Measurements from ENCODE around the gene PARVB. TPM values are rescaled to one million over a fixed set of nuclear protein-coding genes. Genes with fewer than 3 reads are reported as not detected.

The PARVB gene
- total and polyA plus RNA-seq, 2 of the 8 experiments (the other 6 are each of a cell fraction or from before 2014, with no cell fraction given): 14.5 to 18.6 TPM

DNA sequence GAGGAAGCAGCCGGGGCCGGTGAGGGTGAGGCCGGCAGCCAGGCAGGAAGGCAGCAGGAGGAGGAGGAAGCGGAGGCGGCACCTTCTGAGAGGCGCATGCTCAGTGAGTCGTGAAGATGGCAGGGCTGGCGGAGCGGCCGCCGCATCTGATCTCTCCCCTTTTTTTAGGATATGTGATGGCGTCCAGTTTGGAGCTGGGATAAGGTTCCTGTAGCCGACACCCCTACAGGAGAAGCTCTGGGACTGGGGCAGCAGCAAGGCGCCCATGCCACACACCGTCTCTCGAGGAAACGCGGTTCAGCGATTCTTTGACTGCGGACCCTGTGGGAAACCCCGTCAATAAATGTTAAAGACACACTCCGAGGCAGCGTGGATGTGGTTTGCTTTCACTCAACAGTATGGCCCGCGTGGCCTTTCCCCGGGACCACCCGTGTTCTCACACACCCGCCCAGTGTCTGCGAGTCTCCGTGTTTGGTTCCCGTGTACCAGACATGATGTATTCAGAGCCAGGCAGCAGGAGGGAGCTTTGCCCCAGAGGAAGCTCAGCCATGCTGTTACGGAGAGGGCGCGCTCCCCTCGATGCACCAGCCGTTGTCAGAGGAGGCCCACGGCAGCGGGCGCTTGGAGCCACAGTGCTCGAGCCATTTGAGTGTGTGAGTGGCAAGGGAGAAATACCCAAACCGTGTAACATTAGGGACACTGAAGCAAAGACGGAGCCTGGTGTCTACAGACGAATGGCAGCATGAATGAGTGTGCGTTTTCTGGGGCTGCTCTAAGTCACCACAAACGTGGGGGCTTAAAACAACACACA, 27.7 kb upstream of the PARVB start (continued):
- TF ChIP-seq SAP30 (IDR thresholded peaks at IDR 0.05; ENCODE audit: insufficient read depth, insufficient replicate concordance, low read length) (no peak), EZH2 (IDR thresholded peaks at IDR 0.05; ENCODE audit: low read depth, low read length, severe bottlenecking) (no peak), CEBPB (IDR thresholded peaks at IDR 0.05; ENCODE audit: low read depth, low read length) (no peak), CHD1 (IDR thresholded peaks at IDR 0.05; ENCODE audit: low read depth, low read length) (no peak)
- TF ChIP-seq, protein P1, sequence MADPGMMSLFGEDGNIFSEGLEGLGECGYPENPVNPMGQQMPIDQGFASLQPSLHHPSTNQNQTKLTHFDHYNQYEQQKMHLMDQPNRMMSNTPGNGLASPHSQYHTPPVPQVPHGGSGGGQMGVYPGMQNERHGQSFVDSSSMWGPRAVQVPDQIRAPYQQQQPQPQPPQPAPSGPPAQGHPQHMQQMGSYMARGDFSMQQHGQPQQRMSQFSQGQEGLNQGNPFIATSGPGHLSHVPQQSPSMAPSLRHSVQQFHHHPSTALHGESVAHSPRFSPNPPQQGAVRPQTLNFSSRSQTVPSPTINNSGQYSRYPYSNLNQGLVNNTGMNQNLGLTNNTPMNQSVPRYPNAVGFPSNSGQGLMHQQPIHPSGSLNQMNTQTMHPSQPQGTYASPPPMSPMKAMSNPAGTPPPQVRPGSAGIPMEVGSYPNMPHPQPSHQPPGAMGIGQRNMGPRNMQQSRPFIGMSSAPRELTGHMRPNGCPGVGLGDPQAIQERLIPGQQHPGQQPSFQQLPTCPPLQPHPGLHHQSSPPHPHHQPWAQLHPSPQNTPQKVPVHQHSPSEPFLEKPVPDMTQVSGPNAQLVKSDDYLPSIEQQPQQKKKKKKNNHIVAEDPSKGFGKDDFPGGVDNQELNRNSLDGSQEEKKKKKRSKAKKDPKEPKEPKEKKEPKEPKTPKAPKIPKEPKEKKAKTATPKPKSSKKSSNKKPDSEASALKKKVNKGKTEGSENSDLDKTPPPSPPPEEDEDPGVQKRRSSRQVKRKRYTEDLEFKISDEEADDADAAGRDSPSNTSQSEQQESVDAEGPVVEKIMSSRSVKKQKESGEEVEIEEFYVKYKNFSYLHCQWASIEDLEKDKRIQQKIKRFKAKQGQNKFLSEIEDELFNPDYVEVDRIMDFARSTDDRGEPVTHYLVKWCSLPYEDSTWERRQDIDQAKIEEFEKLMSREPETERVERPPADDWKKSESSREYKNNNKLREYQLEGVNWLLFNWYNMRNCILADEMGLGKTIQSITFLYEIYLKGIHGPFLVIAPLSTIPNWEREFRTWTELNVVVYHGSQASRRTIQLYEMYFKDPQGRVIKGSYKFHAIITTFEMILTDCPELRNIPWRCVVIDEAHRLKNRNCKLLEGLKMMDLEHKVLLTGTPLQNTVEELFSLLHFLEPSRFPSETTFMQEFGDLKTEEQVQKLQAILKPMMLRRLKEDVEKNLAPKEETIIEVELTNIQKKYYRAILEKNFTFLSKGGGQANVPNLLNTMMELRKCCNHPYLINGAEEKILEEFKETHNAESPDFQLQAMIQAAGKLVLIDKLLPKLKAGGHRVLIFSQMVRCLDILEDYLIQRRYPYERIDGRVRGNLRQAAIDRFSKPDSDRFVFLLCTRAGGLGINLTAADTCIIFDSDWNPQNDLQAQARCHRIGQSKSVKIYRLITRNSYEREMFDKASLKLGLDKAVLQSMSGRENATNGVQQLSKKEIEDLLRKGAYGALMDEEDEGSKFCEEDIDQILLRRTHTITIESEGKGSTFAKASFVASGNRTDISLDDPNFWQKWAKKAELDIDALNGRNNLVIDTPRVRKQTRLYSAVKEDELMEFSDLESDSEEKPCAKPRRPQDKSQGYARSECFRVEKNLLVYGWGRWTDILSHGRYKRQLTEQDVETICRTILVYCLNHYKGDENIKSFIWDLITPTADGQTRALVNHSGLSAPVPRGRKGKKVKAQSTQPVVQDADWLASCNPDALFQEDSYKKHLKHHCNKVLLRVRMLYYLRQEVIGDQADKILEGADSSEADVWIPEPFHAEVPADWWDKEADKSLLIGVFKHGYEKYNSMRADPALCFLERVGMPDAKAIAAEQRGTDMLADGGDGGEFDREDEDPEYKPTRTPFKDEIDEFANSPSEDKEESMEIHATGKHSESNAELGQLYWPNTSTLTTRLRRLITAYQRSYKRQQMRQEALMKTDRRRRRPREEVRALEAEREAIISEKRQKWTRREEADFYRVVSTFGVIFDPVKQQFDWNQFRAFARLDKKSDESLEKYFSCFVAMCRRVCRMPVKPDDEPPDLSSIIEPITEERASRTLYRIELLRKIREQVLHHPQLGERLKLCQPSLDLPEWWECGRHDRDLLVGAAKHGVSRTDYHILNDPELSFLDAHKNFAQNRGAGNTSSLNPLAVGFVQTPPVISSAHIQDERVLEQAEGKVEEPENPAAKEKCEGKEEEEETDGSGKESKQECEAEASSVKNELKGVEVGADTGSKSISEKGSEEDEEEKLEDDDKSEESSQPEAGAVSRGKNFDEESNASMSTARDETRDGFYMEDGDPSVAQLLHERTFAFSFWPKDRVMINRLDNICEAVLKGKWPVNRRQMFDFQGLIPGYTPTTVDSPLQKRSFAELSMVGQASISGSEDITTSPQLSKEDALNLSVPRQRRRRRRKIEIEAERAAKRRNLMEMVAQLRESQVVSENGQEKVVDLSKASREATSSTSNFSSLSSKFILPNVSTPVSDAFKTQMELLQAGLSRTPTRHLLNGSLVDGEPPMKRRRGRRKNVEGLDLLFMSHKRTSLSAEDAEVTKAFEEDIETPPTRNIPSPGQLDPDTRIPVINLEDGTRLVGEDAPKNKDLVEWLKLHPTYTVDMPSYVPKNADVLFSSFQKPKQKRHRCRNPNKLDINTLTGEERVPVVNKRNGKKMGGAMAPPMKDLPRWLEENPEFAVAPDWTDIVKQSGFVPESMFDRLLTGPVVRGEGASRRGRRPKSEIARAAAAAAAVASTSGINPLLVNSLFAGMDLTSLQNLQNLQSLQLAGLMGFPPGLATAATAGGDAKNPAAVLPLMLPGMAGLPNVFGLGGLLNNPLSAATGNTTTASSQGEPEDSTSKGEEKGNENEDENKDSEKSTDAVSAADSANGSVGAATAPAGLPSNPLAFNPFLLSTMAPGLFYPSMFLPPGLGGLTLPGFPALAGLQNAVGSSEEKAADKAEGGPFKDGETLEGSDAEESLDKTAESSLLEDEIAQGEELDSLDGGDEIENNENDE (IDR thresholded peaks at IDR 0.05; ENCODE audit: insufficient replicate concordance, low read length): no peak
